Prostate gland (tissue), 2 donors: Measurements from ENCODE around the gene CD226. TPM values are rescaled to one million over a fixed set of nuclear protein-coding genes. Genes with fewer than 3 reads are reported as not detected.
"Not testable (repeated sequence)": the region's sequence is repeated elsewhere in the genome, so short reads cannot be mapped to it uniquely, and the experiment has no call there.

Source experiments
- DNase-seq: peaks from one replicate; pipeline ENCODE4 v3.0.0-alpha.2; 2019; ENCODE audit warnings: low spot score
- H3K27ac ChIP-seq, 2 donors: fragments of 200-600 bp; sonication (generic); 2 replicates each; pipeline ENCODE4 v1.5.1; 2017 to 2019
- H3K27me3 ChIP-seq: fragments of 200-600 bp; sonication (generic); replicated peaks from 2 replicates; pipeline ENCODE4 v1.5.1; 2019; ENCODE audit not compliant: insufficient read depth
- H3K36me3 ChIP-seq, 2 donors: fragments of 200-600 bp; sonication (generic); 1 replicate in 1 of 2; 2 replicates in 1 of 2; pipeline versions ENCODE4 v1.5.1 to v1.8.1; 2017 to 2019
- H3K4me1 ChIP-seq: fragments of 200-600 bp; sonication (generic); replicated peaks from 2 replicates; pipeline ENCODE4 v1.5.1; 2019
- H3K4me3 ChIP-seq, 2 donors: fragments of 200-600 bp; sonication (generic); 2 replicates each; pipeline ENCODE4 v1.5.1; 2017 to 2019
- H3K9me3 ChIP-seq: fragments of 200-600 bp; sonication (generic); 2 replicates; pipeline ENCODE4 v1.5.1; 2017
- POLR2A ChIP-seq: fragments of 450-650 bp; IDR thresholded peaks from one replicate; pipeline ENCODE4 v1.6.1; 2016; ENCODE audit warnings: antibody characterized with exemption, mild to moderate bottlenecking
- POLR2AphosphoS5 ChIP-seq: sonication (generic); formaldehyde crosslinking; IDR thresholded peaks from one replicate; pipeline ENCODE4 v1.6.1; 2017; ENCODE audit warnings: antibody characterized with exemption
- WGBS: methylation state at CpG from one replicate; pipeline ENCODE4 v1.1.5; 2018; 5-methylcytosine and 5-hydroxymethylcytosine counted together
- intact Hi-C: fragments of 100-400 bp; cut with DNase I; formaldehyde crosslinking; loops from one replicate; pipeline ENCODE4 v1.14.2; 2022
- total RNA-seq, 2 donors: library from RNA; depleted of rRNA; stranded (reverse); fragments of >200 nt; gene quantifications; one replicate each; pipeline ENCODE4 v1.1.0, GENCODE V29; 2016
- TF ChIP-seq, protein P1 (sequence below), 4 experiments: fragments of 200-600 bp in 2 of 4; fragments of 450-650 bp in 2 of 4; sonication (generic) in 2 of 4; IDR thresholded peaks; 1 replicate in 3 of 4; 2 replicates in 1 of 4; pipeline ENCODE4 v1.5.1; 2016 to 2019; ENCODE audit warnings: antibody characterized with exemption in 4 of 4, mild to moderate bottlenecking in 2 of 4, moderate library complexity in 2 of 4

CD226 gene
- total RNA-seq, 2 donors from 2014 or later, result 0.59 to 4.7 TPM

DNA sequence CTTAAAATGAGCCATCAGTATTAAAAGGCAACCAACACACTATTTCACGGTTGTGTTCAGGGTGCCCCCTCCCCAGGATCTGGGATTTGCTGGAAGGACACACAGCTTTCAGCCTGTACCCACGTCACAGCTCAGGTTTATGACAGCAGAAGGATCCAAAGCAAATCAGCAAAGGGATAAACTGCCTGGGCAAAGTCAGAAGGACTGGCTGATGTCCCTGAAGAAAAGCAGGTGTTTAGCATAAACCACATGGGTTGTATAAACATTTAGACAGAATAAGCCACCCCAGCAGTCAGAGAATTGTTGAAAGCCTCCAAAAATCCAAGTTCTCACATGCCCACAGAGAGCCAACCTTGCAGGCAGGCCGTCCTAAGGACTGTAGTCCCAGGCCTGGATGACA, 63.9 kb downstream of the CD226 start:
- Histone ChIP-seq H3K36me3 (no peaks in the 10 kb centered on the region), H3K27ac (no peak overlapping the region), H3K4me3 (no peak overlapping the region), H3K4me1 (no peaks in the 10 kb centered on the region), H3K9me3 (no peaks in the 10 kb centered on the region), H3K27me3 (no peaks in the 10 kb centered on the region)
- TF ChIP-seq, protein P1, sequence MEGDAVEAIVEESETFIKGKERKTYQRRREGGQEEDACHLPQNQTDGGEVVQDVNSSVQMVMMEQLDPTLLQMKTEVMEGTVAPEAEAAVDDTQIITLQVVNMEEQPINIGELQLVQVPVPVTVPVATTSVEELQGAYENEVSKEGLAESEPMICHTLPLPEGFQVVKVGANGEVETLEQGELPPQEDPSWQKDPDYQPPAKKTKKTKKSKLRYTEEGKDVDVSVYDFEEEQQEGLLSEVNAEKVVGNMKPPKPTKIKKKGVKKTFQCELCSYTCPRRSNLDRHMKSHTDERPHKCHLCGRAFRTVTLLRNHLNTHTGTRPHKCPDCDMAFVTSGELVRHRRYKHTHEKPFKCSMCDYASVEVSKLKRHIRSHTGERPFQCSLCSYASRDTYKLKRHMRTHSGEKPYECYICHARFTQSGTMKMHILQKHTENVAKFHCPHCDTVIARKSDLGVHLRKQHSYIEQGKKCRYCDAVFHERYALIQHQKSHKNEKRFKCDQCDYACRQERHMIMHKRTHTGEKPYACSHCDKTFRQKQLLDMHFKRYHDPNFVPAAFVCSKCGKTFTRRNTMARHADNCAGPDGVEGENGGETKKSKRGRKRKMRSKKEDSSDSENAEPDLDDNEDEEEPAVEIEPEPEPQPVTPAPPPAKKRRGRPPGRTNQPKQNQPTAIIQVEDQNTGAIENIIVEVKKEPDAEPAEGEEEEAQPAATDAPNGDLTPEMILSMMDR (IDR thresholded peaks at IDR 0.05), result no peak
- no peak for TF ChIP-seq POLR2A
- TF ChIP-seq POLR2AphosphoS5, result no peak
- DNase-seq, result no peak
- 34% methylated on average over 3 of the region's 3 CpGs for WGBS
- intact Hi-C loops, result no loop called here

DNA sequence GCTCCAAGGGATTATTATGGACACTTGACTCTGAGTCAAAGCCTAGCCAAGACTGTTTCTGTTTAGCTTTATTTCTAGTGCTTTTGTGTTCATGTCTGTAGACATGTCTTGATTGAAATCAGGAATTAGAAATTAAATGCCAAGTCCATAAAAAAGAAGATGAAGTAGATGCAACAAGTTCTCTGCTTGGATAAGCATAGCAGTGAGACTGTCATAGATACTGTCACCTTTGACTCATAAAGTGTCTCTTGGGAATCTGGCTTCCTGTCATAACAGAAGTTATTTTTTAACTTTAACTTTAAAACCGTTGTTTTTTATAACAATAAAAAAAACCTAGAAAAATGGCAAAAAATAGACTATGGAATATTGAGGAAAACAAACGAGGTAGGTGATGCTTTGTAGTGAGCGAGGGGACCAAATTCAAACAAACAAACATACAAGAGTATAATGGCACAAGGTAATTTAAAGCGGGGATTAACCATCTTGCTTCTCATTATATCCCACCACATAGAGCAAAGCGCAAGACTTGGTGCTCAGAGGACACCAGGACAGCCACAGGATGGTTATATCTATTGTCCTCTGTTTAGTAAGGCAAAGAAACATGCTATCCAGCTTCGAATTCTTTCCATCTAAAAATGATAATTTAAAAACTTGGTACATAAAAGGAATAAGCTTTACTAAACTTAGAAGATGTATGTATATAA, 64.6 kb downstream of the CD226 start:
- Histone ChIP-seq H3K4me3 (no peak overlapping the region), H3K4me1 (no peaks in the 10 kb centered on the region), H3K9me3 (no peaks in the 10 kb centered on the region), H3K27ac (no peak overlapping the region), H3K36me3 (no peaks in the 10 kb centered on the region), H3K27me3 (no peaks in the 10 kb centered on the region)
- DNase-seq, result no peak
- TF ChIP-seq POLR2AphosphoS5, result no peak
- TF ChIP-seq, protein P1 (IDR thresholded peaks at IDR 0.05), result no peak
- no peak for TF ChIP-seq POLR2A
- WGBS, result 84% methylated on average over 6 of the region's 6 CpGs
- intact Hi-C loops, result no loop called here

DNA sequence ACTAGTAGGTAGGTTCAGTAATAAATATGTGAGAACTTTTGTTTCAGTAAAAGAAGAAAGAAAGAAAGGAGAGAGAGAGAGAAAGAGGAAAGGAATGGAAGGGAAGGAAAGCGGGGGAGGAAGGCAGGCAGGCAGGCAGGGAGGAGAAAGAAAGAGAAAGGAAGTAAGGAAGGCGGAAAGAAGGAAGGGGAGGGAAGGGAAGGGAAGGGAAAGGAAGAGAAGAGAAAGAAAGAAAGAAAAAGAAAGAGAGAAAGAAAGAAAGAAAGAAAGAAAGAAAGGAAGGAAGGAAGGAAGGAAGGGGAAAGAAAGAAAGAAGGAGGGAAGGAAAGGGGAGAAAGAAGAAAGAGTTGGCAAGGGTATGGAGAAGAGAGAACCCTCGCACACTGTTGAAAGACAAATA, 67.6 kb downstream of the CD226 start:
- no peaks in the 10 kb centered on the region for H3K27me3 ChIP-seq
- DNase-seq, result no peak
- H3K4me3 ChIP-seq, result no peak overlapping the region
- no peaks in the 10 kb centered on the region for H3K36me3 ChIP-seq
- H3K9me3 ChIP-seq, result no peaks in the 10 kb centered on the region
- WGBS, result 96% methylated on average over 3 of the region's 3 CpGs
- intact Hi-C loops, result no loop called here
- TF ChIP-seq, protein P1 (IDR thresholded peaks at IDR 0.05), result no peak
- no peak for TF ChIP-seq POLR2AphosphoS5
- no peak for TF ChIP-seq POLR2A
- H3K27ac ChIP-seq, result no peak overlapping the region
- no peaks in the 10 kb centered on the region for H3K4me1 ChIP-seq

DNA sequence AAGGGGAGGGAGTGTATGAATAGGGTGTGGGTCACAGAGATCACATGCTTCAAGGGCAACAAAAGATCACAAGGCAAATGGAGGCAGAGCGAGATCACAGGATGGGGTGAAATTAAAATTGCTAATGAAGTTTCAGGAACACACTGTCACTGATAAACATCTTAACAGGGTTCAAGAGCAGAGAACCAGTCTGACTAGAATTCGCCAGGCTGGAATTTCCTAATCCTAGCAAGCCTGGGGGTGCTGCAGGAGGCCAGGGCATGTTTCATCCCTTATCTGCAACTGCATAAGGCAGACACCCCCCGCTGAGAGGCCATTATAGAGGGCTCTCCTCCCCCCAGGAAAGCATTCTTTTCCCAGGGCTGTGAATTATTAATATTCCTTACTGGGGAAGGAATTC, 68.6 kb downstream of the CD226 start:
- H3K4me1 ChIP-seq, H3K9me3 ChIP-seq, H3K27ac ChIP-seq, H3K4me3 ChIP-seq, H3K36me3 ChIP-seq, intact Hi-C loops, DNase-seq, H3K27me3 ChIP-seq: not testable (repeated sequence)
- 82% methylated on average over 3 of the region's 3 CpGs for WGBS

DNA sequence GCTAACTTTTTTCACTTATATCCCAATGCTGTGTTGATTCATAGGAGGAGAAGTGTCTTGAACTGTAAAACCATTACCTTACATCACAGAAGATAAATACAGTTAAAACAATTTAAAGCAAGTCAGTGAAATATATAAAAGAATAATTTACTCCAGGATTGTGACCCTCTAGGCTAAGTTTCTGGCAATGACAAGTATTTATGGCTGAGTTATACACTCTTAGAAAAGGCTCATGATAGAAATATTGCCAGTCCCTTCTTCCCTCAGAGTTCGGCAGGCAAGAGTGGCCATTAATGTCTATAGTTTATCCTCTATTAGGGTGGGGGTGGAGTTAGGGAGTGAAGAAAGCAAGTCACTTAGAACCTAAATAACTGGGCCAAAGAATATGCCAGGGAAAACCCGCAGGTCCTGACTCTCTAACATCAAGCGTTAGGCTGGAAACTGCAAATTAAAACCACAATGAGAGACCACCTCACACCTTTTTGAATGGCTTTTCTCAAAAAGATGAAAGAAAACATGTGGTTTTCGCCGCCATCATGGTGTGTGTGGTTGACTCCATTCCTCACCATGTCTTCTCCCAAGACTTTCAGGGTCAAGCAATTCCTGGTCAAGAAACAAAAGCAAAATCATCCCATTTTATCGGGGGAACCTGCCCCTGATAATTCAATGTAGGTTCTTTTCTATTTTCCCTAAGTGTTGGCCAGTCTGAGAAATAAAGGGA, 69.3 kb downstream of the CD226 start:
- no peaks in the 10 kb centered on the region for H3K9me3 ChIP-seq
- DNase-seq, result no peak
- H3K4me1 ChIP-seq, result no peaks in the 10 kb centered on the region
- no peak for TF ChIP-seq POLR2AphosphoS5
- TF ChIP-seq, protein P1 (IDR thresholded peaks at IDR 0.05), result no peak
- no peak for TF ChIP-seq POLR2A
- intact Hi-C loops, result no loop called here
- no peak overlapping the region for H3K4me3 ChIP-seq
- H3K27me3 ChIP-seq, result no peaks in the 10 kb centered on the region
- 88% methylated on average over 6 of the region's 6 CpGs for WGBS
- H3K27ac ChIP-seq, result no peak overlapping the region
- H3K36me3 ChIP-seq, result no peaks in the 10 kb centered on the region
